ENCODE results near the gene FAM110D. TPM values are rescaled to one million over a fixed set of nuclear protein-coding genes. Genes with fewer than 3 reads are reported as not detected.

The FAM110D gene
- total RNA-seq, 1 experiment from 2014 or later: 0.16 TPM

DNA sequence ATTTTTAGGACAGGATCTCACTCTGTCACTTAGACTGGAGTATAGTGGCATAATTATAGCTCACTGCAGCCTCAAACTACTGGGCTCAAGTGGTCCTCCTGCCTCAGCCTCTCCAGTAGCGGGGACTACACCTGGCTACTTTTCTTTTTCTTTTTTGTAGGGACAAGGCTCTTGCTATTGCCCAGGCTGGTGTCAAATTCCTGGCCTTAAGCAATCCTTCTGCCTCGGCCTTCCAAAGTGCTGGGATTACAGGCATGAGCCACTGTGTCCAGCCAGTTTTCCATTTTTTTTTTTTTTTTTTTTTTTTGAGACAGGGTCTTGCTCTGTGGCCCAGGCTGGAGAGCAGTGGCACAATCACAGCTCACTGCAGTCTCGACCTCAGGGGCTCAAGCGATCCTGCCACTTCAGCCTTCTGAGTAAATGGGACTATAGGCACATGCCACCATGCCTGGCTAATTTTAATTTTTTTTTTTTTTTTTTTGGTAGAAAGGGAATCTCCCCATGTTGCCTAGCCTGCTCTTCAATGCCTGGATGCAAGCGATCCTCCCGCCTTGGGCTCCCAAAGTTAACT lies 54.5 kb downstream of the FAM110D start:
- Mint-ChIP-seq H3K4me1 (ENCODE audit: low read depth, unreplicated experiment) (no peaks in the 10 kb centered on the region), H3K27ac (ENCODE audit: unreplicated experiment) (no peak overlapping the region), H3K36me3 (ENCODE audit: insufficient read depth, unreplicated experiment) (no peaks in the 10 kb centered on the region), H3K9me3 (ENCODE audit: unreplicated experiment) (no peaks in the 10 kb centered on the region), H3K27me3 (ENCODE audit: insufficient read depth, unreplicated experiment) (peaks cover 5% of the 10 kb centered on the region), H3K4me3 (ENCODE audit: unreplicated experiment) (no peak overlapping the region)
- no peak for DNase-seq
- H3K27me3 ChIP-seq (replicated peaks; ENCODE audit: control insufficient read depth, insufficient read depth, low read length): no peaks in the 10 kb centered on the region
- H3K4me3 ChIP-seq (ENCODE audit: low read depth, low read length): no peak overlapping the region
- no peaks in the 10 kb centered on the region for H3K36me3 ChIP-seq (ENCODE audit: control insufficient read depth, insufficient read depth, low read length)
- intact Hi-C loops (cut with micrococcal nuclease; ENCODE audit: unreplicated experiment): no loop called here
- no TSS peak for BruUV-seq (replicated peaks)
- ChIA-PET CTCF (interaction anchor here (0.6 kb wide), 1 partner anchor 26 kb away, joined by 8 read pairs; no protein-coding TSS in a partner anchor), POLR2A (no interaction called here)
- no peak for TF ChIP-seq CTCF (IDR thresholded peaks at IDR 0.05; ENCODE audit: insufficient read depth in 1 of 2, low read depth in 1 of 2, low read length in 1 of 2, severe bottlenecking in 1 of 2, unreplicated experiment in 1 of 2)
- H3K4me1 ChIP-seq: no peaks in the 10 kb centered on the region
- no peaks in the 10 kb centered on the region for H3K9me3 ChIP-seq

Other genes starting within 250 kb of the FAM110D start
- gene PAFAH2, start 161.0 kb upstream of the FAM110D start, total RNA-seq (2022): 8.0 and 11.1 TPM in 2 replicates
- 0.09 and 0.34 TPM in 2 replicates for gene EXTL1, start 137.3 kb upstream of the FAM110D start, total RNA-seq (2022)
- gene SLC30A2, start 113.0 kb upstream of the FAM110D start, total RNA-seq (2022): 1.1 and 3.0 TPM in 2 replicates
- not detected in 2 replicates for gene TRIM63, start 91.4 kb upstream of the FAM110D start, total RNA-seq (2022)
- gene PDIK1L, start 47.3 kb upstream of the FAM110D start, total RNA-seq (2022): 5.5 and 6.0 TPM in 2 replicates
- gene C1orf232, start 9.9 kb downstream of the FAM110D start, total RNA-seq (2022): not detected in 2 replicates
- 50.0 and 50.8 TPM in 2 replicates for gene ZNF593, start 10.8 kb downstream of the FAM110D start, total RNA-seq (2022)
- gene ZNF593OS, start 12.8 kb downstream of the FAM110D start, total RNA-seq (2022): 0.45 TPM in 1 of 2 replicates, not detected in the other
- 15.6 and 16.1 TPM in 2 replicates for gene CNKSR1, start 18.4 kb downstream of the FAM110D start, total RNA-seq (2022)
- 0.20 TPM in 1 of 2 replicates, not detected in the other for gene CATSPER4, start 31.5 kb downstream of the FAM110D start, total RNA-seq (2022)
- gene CEP85, start 75.1 kb downstream of the FAM110D start, total RNA-seq (2022): 19.7 and 22.4 TPM in 2 replicates
- gene SH3BGRL3, start 121.0 kb downstream of the FAM110D start, total RNA-seq (2022): 73.4 and 74.3 TPM in 2 replicates
- 12.5 TPM in 2 replicates for gene UBXN11, start 147.6 kb downstream of the FAM110D start, total RNA-seq (2022)
- not detected in 2 replicates for gene CD52, start 158.9 kb downstream of the FAM110D start, total RNA-seq (2022)
- gene CRYBG2, start 195.1 kb downstream of the FAM110D start, total RNA-seq (2022): 63.3 and 66.1 TPM in 2 replicates
- not detected in 2 replicates for gene ZNF683, start 213.7 kb downstream of the FAM110D start, total RNA-seq (2022)

All from Caco-2 (cell line).